Kidney (tissue), 14 donors: ENCODE results near the gene GCSAM. TPM values are rescaled to one million over a fixed set of nuclear protein-coding genes. Genes with fewer than 3 reads are reported as not detected.

ENCODE experiments used
- DNase-seq, 5 donors: peaks; one replicate each; pipeline ENCODE4 v3.0.0-alpha.2; 2013 to 2020
- FAIRE-seq: peaks from 2 replicates; lab custom pipeline; 2012; peaks lifted over from hg19 to GRCh38; lab: Jason Lieb, UNC
- H3K27ac ChIP-seq, 2 donors: one replicate each; pipeline ENCODE4 v1.7.0; 2013; ENCODE audit warnings: low read depth in 2 of 2, low read length in 2 of 2, inconsistent platforms in 1 of 2
- H3K27me3 ChIP-seq: one replicate; pipeline ENCODE4 v1.7.1; 2013; ENCODE audit warnings: low read length, inconsistent platforms; ENCODE audit not compliant: control insufficient read depth, insufficient read depth
- H3K36me3 ChIP-seq, 3 donors: one replicate each; pipeline versions ENCODE4 v1.7.0 to v1.7.1; 2013; ENCODE audit warnings: low read length in 3 of 3, control low read depth in 1 of 3, inconsistent platforms in 1 of 3; ENCODE audit not compliant: insufficient read depth in 3 of 3, control insufficient read depth in 2 of 3
- H3K4me1 ChIP-seq, 3 donors: one replicate each; pipeline versions ENCODE4 v1.7.0 to v1.7.1; 2013; ENCODE audit warnings: low read length in 3 of 3, inconsistent platforms in 1 of 3, low read depth in 1 of 3; ENCODE audit not compliant: control insufficient read depth in 2 of 3, insufficient read depth in 2 of 3
- H3K4me3 ChIP-seq, 3 donors: one replicate each; pipeline versions ENCODE4 v1.7.0 to v1.8.1; 2013; ENCODE audit warnings: low read length in 3 of 3, control low read depth in 1 of 3, inconsistent platforms in 1 of 3
- H3K9ac ChIP-seq, 3 donors: one replicate each; pipeline versions ENCODE4 v1.7.0 to v1.7.1; 2013; ENCODE audit warnings: low read length in 3 of 3, control low read depth in 1 of 3, inconsistent platforms in 1 of 3
- H3K9me3 ChIP-seq, 3 donors: one replicate each; pipeline versions ENCODE4 v1.7.0 to v1.7.1; 2013; ENCODE audit warnings: low read length in 3 of 3, control low read depth in 1 of 3, inconsistent platforms in 1 of 3; ENCODE audit not compliant: control insufficient read depth in 2 of 3, insufficient read depth in 1 of 3
- intact Hi-C: fragments of 100-400 bp; cut with DNase I; formaldehyde crosslinking; loops from one replicate; pipeline ENCODE4 v1.11.1; 2022
- polyA plus RNA-seq: library from polyadenylated mRNA; stranded (reverse); fragments of 350-450 nt; fragmentation: Illumina TruSeq; extraction: RNeasy Lipid Tissue Mini Kit (QIAGEN cat#74804); gene quantifications from one replicate; pipeline ENCODE4 v1.2.3, GENCODE V29; 2014; ENCODE audit warnings: low read depth, low replicate concordance; ENCODE audit not compliant: insufficient read depth
- total RNA-seq: library from RNA; stranded (reverse); fragmentation: NEBNext Ultra II Directional; extraction: Animal tissue kit (Norgen Biotek cat#: 25700); gene quantifications from one replicate; pipeline ENCODE4 v1.2.1, GENCODE V29; 2021
- TF ChIP-seq, protein P1 (sequence below): IDR thresholded peaks from 3 replicates; pipeline ENCODE4 v1.5.1; 2012; ENCODE audit warnings: mild to moderate bottlenecking, moderate library complexity, borderline replicate concordance; ENCODE audit not compliant: insufficient read depth; ENCODE audit errors: extremely low read depth
- donor health status: control.
- donor health status: control.
- donor health status: control.
- donor health status: control.
- donor health status: control.
- donor health status: DM: yes; HTN: yes; CAD: no.
- donor health status: Normal renal cell carcinoma (clear cell type).

GCSAM gene
- total and polyA plus RNA-seq, 2 donors from 2014 or later: 0.88 TPM; not detected in 1

DNA sequence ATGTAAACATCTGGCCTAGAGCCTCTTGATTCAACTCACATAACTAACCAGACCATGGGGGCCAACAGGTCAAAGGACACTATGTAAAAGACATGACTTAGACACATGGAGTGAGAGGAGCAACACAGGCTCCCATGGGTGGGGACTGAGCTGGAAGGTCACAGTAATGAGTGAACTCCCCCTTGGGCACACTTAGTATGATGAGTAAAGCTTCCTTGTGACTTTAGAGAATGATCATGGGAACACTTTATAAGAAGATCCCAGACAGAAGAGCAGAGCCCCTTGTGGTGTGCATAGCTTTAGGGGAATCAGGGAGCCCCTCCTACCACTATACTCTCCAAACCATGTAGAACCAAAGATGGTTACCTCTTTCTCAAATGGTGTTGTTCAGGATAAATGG, 10.2 kb downstream of the GCSAM start:
- Histone ChIP-seq H3K9ac (no peak overlapping the region), H3K36me3 (no peaks in the 10 kb centered on the region), H3K27ac (no peak overlapping the region), H3K4me3 (no peak overlapping the region), H3K9me3 (no peaks in the 10 kb centered on the region), H3K27me3 (no peaks in the 10 kb centered on the region), H3K4me1 (peaks cover 0 to 5% (median 2%) of the 10 kb centered on the region in 3 donors)
- intact Hi-C loops: no loop called here
- TF ChIP-seq, protein P1, sequence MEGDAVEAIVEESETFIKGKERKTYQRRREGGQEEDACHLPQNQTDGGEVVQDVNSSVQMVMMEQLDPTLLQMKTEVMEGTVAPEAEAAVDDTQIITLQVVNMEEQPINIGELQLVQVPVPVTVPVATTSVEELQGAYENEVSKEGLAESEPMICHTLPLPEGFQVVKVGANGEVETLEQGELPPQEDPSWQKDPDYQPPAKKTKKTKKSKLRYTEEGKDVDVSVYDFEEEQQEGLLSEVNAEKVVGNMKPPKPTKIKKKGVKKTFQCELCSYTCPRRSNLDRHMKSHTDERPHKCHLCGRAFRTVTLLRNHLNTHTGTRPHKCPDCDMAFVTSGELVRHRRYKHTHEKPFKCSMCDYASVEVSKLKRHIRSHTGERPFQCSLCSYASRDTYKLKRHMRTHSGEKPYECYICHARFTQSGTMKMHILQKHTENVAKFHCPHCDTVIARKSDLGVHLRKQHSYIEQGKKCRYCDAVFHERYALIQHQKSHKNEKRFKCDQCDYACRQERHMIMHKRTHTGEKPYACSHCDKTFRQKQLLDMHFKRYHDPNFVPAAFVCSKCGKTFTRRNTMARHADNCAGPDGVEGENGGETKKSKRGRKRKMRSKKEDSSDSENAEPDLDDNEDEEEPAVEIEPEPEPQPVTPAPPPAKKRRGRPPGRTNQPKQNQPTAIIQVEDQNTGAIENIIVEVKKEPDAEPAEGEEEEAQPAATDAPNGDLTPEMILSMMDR: no peak
- no peak for DNase-seq
- FAIRE-seq: no peak

DNA sequence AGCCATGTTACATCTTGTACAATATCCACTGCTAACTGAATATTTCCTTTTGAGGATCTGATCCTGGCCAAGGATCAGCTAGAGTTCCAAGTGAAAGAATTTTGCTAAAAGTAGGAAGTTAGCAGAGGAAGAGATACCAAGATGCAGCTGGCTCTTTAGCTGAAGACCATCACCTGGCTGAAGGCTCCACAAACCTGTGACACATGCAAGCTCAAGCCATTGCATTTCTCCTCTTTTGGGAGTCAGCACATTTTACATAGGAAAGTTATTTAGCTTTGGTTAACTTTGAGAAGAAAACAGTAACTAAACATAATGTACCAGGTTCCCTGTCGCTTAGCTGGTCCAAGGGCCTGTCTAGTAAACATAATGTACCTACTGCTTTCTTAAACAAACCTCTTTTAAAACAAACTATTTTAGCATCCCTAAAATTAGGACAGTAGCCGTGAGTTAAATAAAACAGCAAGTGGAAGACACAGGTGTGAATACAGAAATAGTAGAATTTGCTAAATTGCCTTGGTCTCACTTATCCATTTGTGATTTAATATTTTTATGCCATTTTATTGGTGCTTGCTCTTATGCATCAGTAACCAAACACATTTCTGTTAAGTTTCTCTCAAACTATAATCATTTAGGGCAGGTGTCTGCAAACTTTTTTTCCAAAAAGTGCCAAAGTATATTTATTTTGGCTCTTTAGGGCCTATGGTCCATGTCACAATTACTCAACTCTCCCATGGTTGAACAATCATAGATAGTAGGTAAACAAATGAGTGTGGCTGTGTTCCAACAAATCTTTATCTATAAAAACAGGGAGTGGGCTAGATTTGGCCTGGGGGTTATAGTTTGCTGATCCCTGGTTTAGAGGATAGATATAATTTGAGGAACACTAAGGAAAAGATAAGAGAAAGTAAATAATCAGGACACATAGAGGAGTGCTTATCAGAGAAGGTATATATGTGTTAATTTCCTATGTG, 11.2 kb downstream of the GCSAM start:
- H3K9ac ChIP-seq: no peak overlapping the region
- H3K27ac ChIP-seq: no peak overlapping the region
- H3K4me3 ChIP-seq: no peak overlapping the region
- no peaks in the 10 kb centered on the region for H3K36me3 ChIP-seq
- TF ChIP-seq, protein P1: no peak
- peaks cover 0 to 7% (median 2%) of the 10 kb centered on the region in 3 donors for H3K4me1 ChIP-seq
- DNase-seq (no peak), FAIRE-seq (no peak)
- H3K9me3 ChIP-seq: no peaks in the 10 kb centered on the region
- H3K27me3 ChIP-seq: no peaks in the 10 kb centered on the region
- intact Hi-C loops: no loop called here

DNA sequence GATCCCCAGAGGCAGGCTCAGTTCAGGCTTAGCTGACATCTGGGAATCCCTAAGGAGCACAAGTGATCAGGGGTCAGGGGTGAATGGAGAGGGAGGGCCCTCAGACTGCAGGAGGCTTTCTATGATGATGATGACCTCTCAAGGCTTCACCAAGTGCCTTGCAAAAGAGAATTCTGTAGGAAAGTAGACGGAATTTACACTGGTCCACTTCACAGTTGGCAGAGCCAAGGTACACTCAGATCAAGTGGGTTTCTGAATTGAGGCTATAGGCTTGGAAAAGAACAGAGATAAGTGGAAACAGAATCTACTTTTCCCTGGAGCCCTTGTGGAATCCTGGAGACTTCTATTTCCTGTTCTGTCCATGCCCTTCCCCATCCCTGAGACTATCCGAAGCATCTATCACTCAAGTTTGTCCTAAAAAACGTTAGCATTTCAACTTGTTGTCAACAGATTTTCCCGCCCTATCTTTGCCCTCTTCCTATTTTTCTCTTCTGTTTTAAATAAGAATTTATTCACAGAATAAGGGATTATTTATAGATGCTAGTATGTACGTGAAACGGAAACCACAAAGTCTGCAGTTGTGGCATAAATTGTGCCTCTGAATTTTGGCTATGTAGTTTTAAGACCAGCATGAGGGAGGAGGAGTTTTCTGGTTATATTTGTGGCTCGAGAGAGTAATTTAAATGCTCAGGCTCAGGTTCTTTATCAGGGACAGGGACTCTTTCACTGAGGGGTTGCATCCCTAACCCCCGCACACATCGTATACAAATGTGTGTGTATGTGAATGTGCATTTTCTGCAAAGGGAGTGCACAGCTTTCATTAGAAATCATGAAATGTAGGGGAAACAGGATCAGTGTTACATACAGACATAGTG, 12.8 kb downstream of the GCSAM start:
- TF ChIP-seq, protein P1: no peak
- DNase-seq (no peak), FAIRE-seq (no peak)
- intact Hi-C loops: no loop called here
- no peaks in the 10 kb centered on the region for H3K9me3 ChIP-seq
- no peaks in the 10 kb centered on the region for H3K36me3 ChIP-seq
- H3K27ac ChIP-seq: no peak overlapping the region
- peaks cover 0 to 2% (median 0%) of the 10 kb centered on the region in 3 donors for H3K4me1 ChIP-seq
- H3K9ac ChIP-seq: no peak overlapping the region
- no peak overlapping the region for H3K4me3 ChIP-seq
- no peaks in the 10 kb centered on the region for H3K27me3 ChIP-seq
